ENCODE data around the gene AMDHD2.

DNA sequence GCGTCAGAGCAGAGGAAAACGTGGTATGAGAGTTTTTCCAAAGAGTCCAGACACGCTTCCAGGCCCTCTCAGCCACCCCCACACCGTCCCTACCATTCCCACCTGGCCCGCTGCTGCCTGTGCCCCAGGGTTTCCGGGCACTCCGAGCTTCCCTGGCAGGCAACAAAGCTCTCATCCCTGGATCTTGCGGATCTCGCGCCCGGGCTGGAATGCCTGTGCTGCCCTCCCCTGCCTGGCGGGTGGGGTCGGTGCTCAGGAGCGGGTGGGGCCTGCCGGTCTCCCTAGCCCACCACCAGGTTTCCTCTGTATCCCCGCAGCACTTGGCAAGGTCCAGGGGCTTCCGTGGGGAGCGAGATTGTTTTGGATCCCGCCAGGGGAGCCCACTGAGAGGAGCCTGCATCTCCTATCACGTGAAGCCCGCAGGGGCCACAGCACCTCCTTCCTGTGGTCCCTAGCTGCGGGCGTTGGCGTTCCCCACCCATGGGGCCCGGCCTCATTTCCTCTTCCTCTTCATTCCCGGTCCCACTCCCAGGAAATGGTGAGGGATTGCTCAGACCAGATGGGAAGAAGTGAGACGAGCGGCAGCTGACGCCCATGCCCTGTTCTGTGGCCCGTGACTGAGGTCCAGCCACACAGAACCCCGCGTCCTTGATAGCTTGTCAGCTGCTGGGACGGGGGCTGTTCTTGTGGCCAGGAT, 34.2 kb upstream of the AMDHD2 start:
- TF ChIP-seq, protein P1, sequence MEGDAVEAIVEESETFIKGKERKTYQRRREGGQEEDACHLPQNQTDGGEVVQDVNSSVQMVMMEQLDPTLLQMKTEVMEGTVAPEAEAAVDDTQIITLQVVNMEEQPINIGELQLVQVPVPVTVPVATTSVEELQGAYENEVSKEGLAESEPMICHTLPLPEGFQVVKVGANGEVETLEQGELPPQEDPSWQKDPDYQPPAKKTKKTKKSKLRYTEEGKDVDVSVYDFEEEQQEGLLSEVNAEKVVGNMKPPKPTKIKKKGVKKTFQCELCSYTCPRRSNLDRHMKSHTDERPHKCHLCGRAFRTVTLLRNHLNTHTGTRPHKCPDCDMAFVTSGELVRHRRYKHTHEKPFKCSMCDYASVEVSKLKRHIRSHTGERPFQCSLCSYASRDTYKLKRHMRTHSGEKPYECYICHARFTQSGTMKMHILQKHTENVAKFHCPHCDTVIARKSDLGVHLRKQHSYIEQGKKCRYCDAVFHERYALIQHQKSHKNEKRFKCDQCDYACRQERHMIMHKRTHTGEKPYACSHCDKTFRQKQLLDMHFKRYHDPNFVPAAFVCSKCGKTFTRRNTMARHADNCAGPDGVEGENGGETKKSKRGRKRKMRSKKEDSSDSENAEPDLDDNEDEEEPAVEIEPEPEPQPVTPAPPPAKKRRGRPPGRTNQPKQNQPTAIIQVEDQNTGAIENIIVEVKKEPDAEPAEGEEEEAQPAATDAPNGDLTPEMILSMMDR (conservative IDR thresholded peaks at IDR 0.05 in 1 of 2, IDR thresholded peaks at IDR 0.05 in 1 of 2; ENCODE audit: extremely low read depth in 1 of 2, insufficient read depth in 1 of 2, low read depth in 1 of 2, low read length in 2 of 2) = no peak
- no peak for TF ChIP-seq EZH2 (IDR thresholded peaks at IDR 0.05; ENCODE audit: borderline replicate concordance, low read length)

All from mammary epithelial cell (primary cell).